Ovary (tissue), 3 donors: ENCODE data around the gene RDX.

Source experiments
- EP300 ChIP-seq: sonication (generic); formaldehyde crosslinking; IDR thresholded peaks from one replicate; pipeline ENCODE4 v1.6.1; 2017; ENCODE audit warnings: antibody characterized with exemption
- POLR2A ChIP-seq: fragments of 450-650 bp; IDR thresholded peaks from one replicate; pipeline ENCODE4 v1.6.1; 2017; ENCODE audit warnings: antibody characterized with exemption, mild to moderate bottlenecking, moderate library complexity
- TF ChIP-seq, protein P1 (sequence below), 3 donors: fragments of 450-650 bp in 2 of 3; fragments of 200-600 bp in 1 of 3; IDR thresholded peaks; one replicate each; pipeline versions ENCODE4 v1.5.1 to v1.8.0; 2016 to 2022; ENCODE audit warnings: antibody characterized with exemption in 3 of 3, mild to moderate bottlenecking in 1 of 3
- donor health status: DM: no; HTN: no; CAD: no.

DNA sequence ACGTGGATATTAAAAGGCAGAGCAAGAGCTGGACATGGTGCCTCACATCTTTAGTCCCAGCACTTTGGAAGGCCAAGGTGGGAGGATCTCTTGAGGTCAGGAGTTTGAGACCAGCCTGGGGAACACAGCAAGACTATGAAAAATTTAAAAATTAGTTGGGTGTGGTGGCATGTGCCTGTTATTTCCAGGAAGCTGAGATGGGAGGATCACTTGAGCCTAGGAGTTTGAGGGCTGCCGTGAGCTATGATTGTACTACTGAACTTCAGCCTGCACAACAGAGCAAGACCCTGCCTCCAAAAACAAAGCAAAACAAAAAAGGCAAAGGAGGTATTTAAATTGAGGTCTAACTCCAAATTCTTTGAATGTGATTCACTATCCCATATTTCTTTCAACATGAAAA, 23.5 kb downstream of the RDX start:
- TF ChIP-seq, protein P1, sequence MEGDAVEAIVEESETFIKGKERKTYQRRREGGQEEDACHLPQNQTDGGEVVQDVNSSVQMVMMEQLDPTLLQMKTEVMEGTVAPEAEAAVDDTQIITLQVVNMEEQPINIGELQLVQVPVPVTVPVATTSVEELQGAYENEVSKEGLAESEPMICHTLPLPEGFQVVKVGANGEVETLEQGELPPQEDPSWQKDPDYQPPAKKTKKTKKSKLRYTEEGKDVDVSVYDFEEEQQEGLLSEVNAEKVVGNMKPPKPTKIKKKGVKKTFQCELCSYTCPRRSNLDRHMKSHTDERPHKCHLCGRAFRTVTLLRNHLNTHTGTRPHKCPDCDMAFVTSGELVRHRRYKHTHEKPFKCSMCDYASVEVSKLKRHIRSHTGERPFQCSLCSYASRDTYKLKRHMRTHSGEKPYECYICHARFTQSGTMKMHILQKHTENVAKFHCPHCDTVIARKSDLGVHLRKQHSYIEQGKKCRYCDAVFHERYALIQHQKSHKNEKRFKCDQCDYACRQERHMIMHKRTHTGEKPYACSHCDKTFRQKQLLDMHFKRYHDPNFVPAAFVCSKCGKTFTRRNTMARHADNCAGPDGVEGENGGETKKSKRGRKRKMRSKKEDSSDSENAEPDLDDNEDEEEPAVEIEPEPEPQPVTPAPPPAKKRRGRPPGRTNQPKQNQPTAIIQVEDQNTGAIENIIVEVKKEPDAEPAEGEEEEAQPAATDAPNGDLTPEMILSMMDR (IDR thresholded peaks at IDR 0.05) = no peak
- TF ChIP-seq EP300 (no peak), POLR2A (no peak)
